Gastrocnemius medialis (tissue), 4 donors: Measurements from ENCODE around the gene WWOX. TPM values are rescaled to one million over a fixed set of nuclear protein-coding genes. Genes with fewer than 3 reads are reported as not detected.

Source experiments
- ATAC-seq, 2 donors: fragments of 150-250 bp; one replicate each; pipeline ENCODE4 v1.9.1; 2016
- DNase-seq, 2 donors: peaks; one replicate each; pipeline ENCODE4 v3.0.0-alpha.2; 2019
- H3K27ac ChIP-seq, 4 donors: fragments of 200-600 bp; sonication (generic); 1 replicate in 1 of 4; 2 replicates in 3 of 4; pipeline ENCODE4 v1.5.1; 2016 to 2018; ENCODE audit warnings: mild to moderate bottlenecking in 2 of 4, moderate library complexity in 1 of 4
- H3K27me3 ChIP-seq, 3 donors: fragments of 200-600 bp; sonication (generic) in 2 of 3; 1 replicate in 1 of 3; 2 replicates in 2 of 3; pipeline versions ENCODE4 v1.5.1 to v1.6.0; 2016 to 2019; ENCODE audit warnings: mild to moderate bottlenecking in 1 of 3, moderate library complexity in 1 of 3
- H3K36me3 ChIP-seq, 2 donors: fragments of 200-600 bp; sonication (generic) in 1 of 2; one replicate each; pipeline ENCODE4 v1.5.1; 2017 to 2018
- H3K4me1 ChIP-seq, 2 donors: fragments of 200-600 bp; sonication (generic) in 1 of 2; one replicate each; pipeline ENCODE4 v1.5.1; 2016 to 2017; ENCODE audit warnings: mild to moderate bottlenecking in 2 of 2
- H3K4me3 ChIP-seq, 4 donors: fragments of 200-600 bp; sonication (generic) in 3 of 4; 1 replicate in 1 of 4; 2 replicates in 3 of 4; pipeline ENCODE4 v1.5.1; 2016 to 2019; ENCODE audit warnings: mild to moderate bottlenecking in 2 of 4
- H3K9me3 ChIP-seq, 3 donors: fragments of 200-600 bp; sonication (generic) in 2 of 3; 1 replicate in 1 of 3; 2 replicates in 2 of 3; pipeline ENCODE4 v1.5.1; 2016 to 2019
- POLR2A ChIP-seq, 2 donors: fragments of 450-650 bp; IDR thresholded peaks; one replicate each; pipeline ENCODE4 v1.6.1; 2017; ENCODE audit warnings: antibody characterized with exemption in 2 of 2, mild to moderate bottlenecking in 2 of 2, moderate library complexity in 2 of 2
- in situ Hi-C, 4 donors: fragments of 200-750 bp; cut with MboI; loops; one replicate each; pipeline versions ENCODE4 v1.15.0 to v1.8.0; 2017; ENCODE audit warnings: low sequenced_read_pairs in 4 of 4
- intact Hi-C: fragments of 100-400 bp; cut with DNase I; formaldehyde crosslinking; loops from one replicate; pipeline ENCODE4 v1.15.1; 2023; ENCODE audit warnings: low total_unique reads
- total RNA-seq, 4 donors: library from RNA; depleted of rRNA; stranded (reverse); fragments of >200 nt; gene quantifications; one replicate each; pipeline versions ENCODE4 v1.1.0 to v1.2.3, GENCODE V29; 2016
- TF ChIP-seq, protein P1 (sequence below), 5 experiments: fragments of 450-650 bp in 3 of 5; fragments of 200-600 bp in 2 of 5; sonication (generic) in 2 of 5; IDR thresholded peaks in 4 of 5; conservative IDR thresholded peaks in 1 of 5; 1 replicate in 4 of 5; 2 replicates in 1 of 5; pipeline ENCODE4 v1.5.1; 2016 to 2019; ENCODE audit warnings: antibody characterized with exemption in 5 of 5, mild to moderate bottlenecking in 3 of 5, moderate library complexity in 3 of 5

Gene WWOX
- total RNA-seq, 4 donors from 2014 or later = 3.3 to 13.0 (median 6.0) TPM

DNA sequence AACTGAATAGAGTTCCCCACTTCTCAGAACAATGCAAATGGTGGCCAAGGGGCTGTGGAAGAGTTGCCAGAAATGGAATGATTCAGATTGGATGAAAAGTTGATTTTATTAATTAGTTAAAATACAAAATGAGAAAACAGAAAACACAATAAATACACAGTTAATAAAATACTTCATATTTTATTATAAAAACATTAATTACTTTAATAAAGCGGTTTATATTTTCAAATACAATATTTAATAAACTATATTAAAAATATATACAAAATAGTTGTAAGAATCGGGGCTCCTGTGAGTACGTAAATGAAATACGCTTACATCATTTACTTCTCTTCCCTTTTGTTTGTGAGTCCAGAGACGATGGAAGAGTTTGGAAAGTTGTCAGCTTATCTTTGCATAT lies 507.6 kb downstream of the WWOX start:
- TF ChIP-seq, protein P1, sequence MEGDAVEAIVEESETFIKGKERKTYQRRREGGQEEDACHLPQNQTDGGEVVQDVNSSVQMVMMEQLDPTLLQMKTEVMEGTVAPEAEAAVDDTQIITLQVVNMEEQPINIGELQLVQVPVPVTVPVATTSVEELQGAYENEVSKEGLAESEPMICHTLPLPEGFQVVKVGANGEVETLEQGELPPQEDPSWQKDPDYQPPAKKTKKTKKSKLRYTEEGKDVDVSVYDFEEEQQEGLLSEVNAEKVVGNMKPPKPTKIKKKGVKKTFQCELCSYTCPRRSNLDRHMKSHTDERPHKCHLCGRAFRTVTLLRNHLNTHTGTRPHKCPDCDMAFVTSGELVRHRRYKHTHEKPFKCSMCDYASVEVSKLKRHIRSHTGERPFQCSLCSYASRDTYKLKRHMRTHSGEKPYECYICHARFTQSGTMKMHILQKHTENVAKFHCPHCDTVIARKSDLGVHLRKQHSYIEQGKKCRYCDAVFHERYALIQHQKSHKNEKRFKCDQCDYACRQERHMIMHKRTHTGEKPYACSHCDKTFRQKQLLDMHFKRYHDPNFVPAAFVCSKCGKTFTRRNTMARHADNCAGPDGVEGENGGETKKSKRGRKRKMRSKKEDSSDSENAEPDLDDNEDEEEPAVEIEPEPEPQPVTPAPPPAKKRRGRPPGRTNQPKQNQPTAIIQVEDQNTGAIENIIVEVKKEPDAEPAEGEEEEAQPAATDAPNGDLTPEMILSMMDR (IDR thresholded peaks at IDR 0.05 in 4 of 5, conservative IDR thresholded peaks at IDR 0.05 in 1 of 5) = no peak
- TF ChIP-seq POLR2A (IDR thresholded peaks at IDR 0.05) = no peak
- no peaks in the 10 kb centered on the region for H3K4me1 ChIP-seq
- no peaks in the 10 kb centered on the region for H3K27me3 ChIP-seq
- H3K27ac ChIP-seq = no peak overlapping the region
- intact Hi-C loops = no loop called here
- no peak overlapping the region for H3K4me3 ChIP-seq
- H3K36me3 ChIP-seq = no peaks in the 10 kb centered on the region
- DNase-seq = no peak
- ATAC-seq = no peak
- in situ Hi-C loops = no loop called here
- H3K9me3 ChIP-seq = no peaks in the 10 kb centered on the region

DNA sequence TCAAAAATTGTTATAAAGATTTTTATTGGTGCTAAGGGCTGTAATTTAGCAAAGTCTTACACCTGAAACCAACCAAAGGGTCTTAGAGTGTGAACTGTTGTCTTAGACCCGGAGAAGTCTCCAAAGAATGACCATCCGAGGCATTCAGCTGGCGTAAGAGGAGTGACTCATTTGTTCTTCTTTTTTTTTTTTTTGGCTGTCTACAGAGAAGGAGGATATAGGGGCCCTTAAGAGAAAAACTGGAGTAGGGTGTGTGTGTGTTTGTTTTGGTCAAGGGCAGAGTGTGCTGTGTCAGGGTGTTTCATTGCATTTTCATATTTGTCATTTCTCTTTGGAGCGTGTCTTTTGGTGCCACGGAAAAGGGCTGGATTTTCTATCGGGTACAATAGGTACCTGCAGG lies 508.0 kb downstream of the WWOX start:
- no peaks in the 10 kb centered on the region for H3K9me3 ChIP-seq
- in situ Hi-C loops (no loop called here), intact Hi-C loops (no loop called here)
- no peaks in the 10 kb centered on the region for H3K27me3 ChIP-seq
- no peaks in the 10 kb centered on the region for H3K4me1 ChIP-seq
- no peak overlapping the region for H3K4me3 ChIP-seq
- no peak for DNase-seq
- no peak overlapping the region for H3K27ac ChIP-seq
- TF ChIP-seq, protein P1 (IDR thresholded peaks at IDR 0.05 in 4 of 5, conservative IDR thresholded peaks at IDR 0.05 in 1 of 5) = no peak
- no peak for TF ChIP-seq POLR2A (IDR thresholded peaks at IDR 0.05)
- ATAC-seq = no peak
- no peaks in the 10 kb centered on the region for H3K36me3 ChIP-seq

DNA sequence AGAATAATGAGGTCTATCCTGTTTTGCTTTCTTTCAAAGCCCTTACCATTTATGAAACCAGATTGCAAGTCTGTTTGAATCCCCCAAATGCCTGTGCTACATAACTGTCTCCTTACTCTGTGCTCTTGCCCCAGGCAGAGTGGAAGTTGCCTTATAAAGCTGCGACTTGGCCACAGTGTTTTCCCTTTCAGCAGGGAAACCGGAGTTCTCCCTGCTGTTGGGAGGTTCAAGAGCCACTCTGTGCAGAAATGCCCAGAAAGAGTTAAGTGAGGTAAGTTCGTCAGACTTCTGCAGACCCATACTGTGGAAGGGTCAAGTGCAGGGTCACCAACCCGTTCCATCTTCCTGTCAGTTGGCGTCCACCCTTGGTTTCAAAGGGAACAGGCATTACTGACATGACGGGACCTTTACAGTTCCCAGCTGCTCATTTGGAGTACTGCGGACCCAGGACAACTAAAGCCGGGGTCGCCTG lies 508.9 kb downstream of the WWOX start:
- Histone ChIP-seq H3K4me1 (no peaks in the 10 kb centered on the region), H3K27me3 (no peaks in the 10 kb centered on the region), H3K36me3 (no peaks in the 10 kb centered on the region), H3K4me3 (no peak overlapping the region), H3K27ac (no peak overlapping the region), H3K9me3 (no peaks in the 10 kb centered on the region)
- in situ Hi-C loops (no loop called here), intact Hi-C loops (no loop called here)
- DNase-seq = no peak
- no peak for TF ChIP-seq POLR2A (IDR thresholded peaks at IDR 0.05)
- TF ChIP-seq, protein P1 (IDR thresholded peaks at IDR 0.05 in 4 of 5, conservative IDR thresholded peaks at IDR 0.05 in 1 of 5) = no peak
- ATAC-seq = no peak

DNA sequence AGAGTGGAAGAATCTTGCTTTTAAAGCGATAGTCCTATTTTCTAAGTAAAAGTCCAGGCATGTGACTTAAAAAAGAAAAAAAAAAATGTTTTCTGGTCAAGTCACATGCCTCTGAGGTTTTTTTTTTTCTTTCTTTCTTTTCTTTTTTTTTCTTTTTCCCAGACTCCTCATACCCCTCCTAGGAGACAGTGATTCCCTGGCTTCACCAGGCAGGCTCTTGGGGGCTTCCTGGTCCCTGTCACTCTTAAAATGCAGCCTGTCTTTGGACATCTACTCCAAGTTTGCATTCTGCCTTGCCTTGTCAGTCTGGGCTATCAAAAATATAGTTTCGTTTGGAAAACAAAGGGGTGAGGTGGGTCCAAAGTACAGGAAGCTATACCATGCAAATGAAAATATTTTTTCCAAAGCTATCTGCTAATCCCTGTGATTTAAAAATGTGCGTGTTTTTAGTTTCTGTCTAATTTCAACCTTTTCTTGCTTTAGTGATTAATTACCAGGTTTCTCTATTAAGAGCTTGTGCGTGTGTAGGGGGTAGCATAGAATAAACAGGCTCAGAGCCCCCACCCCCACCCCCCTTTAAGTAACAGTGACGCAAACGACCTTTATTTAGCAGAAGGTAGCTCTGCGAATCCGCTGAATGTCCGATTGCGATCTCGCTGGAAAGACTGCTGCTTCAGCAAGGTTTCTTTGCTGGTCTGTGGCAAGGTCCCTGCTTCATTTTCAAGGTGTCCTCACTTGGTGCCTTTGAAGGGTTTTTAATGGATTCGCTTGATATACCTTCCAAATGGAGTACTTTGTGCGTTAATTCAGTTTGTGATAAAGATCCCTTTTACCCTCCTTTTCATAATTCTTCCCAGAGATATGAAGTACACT lies 510.2 kb downstream of the WWOX start:
- Histone ChIP-seq H3K36me3 (no peaks in the 10 kb centered on the region), H3K27me3 (no peaks in the 10 kb centered on the region), H3K27ac (no peak overlapping the region), H3K4me3 (no peak overlapping the region), H3K4me1 (no peaks in the 10 kb centered on the region), H3K9me3 (no peaks in the 10 kb centered on the region)
- in situ Hi-C loops (no loop called here), intact Hi-C loops (no loop called here)
- DNase-seq (no peak), ATAC-seq (no peak)
- no peak for TF ChIP-seq POLR2A (IDR thresholded peaks at IDR 0.05)

DNA sequence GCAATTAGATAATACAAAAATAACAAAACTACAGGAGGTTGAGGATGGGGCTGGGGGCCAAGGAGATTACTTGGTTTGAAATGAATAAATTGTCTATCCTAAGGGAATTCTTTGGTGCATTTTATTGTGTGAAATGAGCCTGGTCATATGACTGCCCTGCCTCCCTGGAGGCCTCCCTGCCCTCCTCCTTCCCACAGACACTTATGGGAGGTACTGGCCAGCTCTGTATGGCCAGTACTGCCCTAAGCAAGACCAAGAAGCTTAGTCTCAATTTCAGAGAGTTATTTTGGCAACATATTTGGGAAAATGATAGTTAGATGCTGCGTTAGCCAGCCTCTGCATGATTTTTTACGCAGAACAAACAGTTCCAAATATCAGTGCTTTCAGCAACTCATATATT lies 511.9 kb downstream of the WWOX start:
- H3K27me3 ChIP-seq = no peaks in the 10 kb centered on the region
- ATAC-seq (no peak), DNase-seq (no peak)
- no peak overlapping the region for H3K27ac ChIP-seq
- no peak for TF ChIP-seq POLR2A (IDR thresholded peaks at IDR 0.05)
- TF ChIP-seq, protein P1 (IDR thresholded peaks at IDR 0.05 in 4 of 5, conservative IDR thresholded peaks at IDR 0.05 in 1 of 5) = no peak
- in situ Hi-C loops = no loop called here
- intact Hi-C loops = no loop called here
- no peak overlapping the region for H3K4me3 ChIP-seq
- H3K9me3 ChIP-seq = no peaks in the 10 kb centered on the region
- H3K4me1 ChIP-seq = no peaks in the 10 kb centered on the region
- H3K36me3 ChIP-seq = no peaks in the 10 kb centered on the region
